IgD-negative memory B cell (primary cell): ENCODE results near the gene COMP. TPM values are rescaled to one million over a fixed set of nuclear protein-coding genes. Genes with fewer than 3 reads are reported as not detected.
"Not testable (repeated sequence)": the region's sequence is repeated elsewhere in the genome, so short reads cannot be mapped to it uniquely, and the experiment has no call there.

Experiments
- H3K27ac Mint-ChIP-seq, 3 donors: one replicate each; pipeline ENCODE4 v1.8.0; 2020 to 2022; ENCODE audit warnings: mild to moderate bottlenecking in 3 of 3, mixed read lengths in 3 of 3, moderate library complexity in 1 of 3
- H3K27me3 Mint-ChIP-seq: one replicate; pipeline ENCODE4 v1.8.0; 2021; ENCODE audit warnings: mixed read lengths
- H3K36me3 Mint-ChIP-seq: one replicate; pipeline ENCODE4 v1.8.0; 2020; ENCODE audit warnings: mild to moderate bottlenecking, mixed read lengths
- H3K4me1 Mint-ChIP-seq, 3 donors: one replicate each; pipeline ENCODE4 v1.8.0; 2020 to 2022; ENCODE audit warnings: mixed read lengths in 3 of 3, mild to moderate bottlenecking in 1 of 3
- H3K4me3 Mint-ChIP-seq, 4 donors: one replicate each; pipeline ENCODE4 v1.8.0; 2020 to 2022; ENCODE audit warnings: mild to moderate bottlenecking in 4 of 4, mixed read lengths in 4 of 4, moderate library complexity in 3 of 4
- H3K9me3 Mint-ChIP-seq, 3 donors: one replicate each; pipeline ENCODE4 v1.8.0; 2020 to 2021; ENCODE audit warnings: mixed read lengths in 3 of 3, mild to moderate bottlenecking in 1 of 3
- polyA plus RNA-seq: library from polyadenylated mRNA; unstranded; fragments of 300-500 nt; fragmentation: Illumina TruSeq; gene quantifications from one replicate; pipeline ENCODE4 v1.2.3, GENCODE V29; 2021

COMP gene
- polyA plus RNA-seq, 1 donor from 2014 or later: not detected

DNA sequence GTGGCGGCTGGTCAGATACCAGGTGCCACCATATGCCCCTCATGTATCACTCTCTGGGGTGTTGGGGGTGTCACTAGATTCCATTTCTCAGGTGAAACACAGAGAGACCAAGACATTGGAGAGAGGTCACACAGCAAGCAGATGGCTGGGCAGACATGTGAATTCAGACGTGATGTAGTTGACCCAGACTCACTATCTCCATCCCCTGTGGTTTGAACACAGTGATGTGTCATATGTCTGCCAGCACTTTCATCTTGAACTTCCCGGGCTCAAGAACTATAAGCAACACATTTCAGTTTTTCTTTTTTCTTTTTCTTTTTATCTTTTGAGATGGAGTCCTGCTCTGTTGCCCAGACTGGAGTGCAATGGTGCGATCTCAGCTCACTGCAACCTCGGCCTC is 24.6 kb upstream of the COMP start:
- no peak overlapping the region for H3K27ac Mint-ChIP-seq
- H3K36me3 Mint-ChIP-seq: no peaks in the 10 kb centered on the region
- H3K27me3 Mint-ChIP-seq: peaks cover 3% of the 10 kb centered on the region
- H3K4me3 Mint-ChIP-seq: no peak overlapping the region
- H3K4me1 Mint-ChIP-seq: no peaks in the 10 kb centered on the region
- H3K9me3 Mint-ChIP-seq: no peaks in the 10 kb centered on the region

DNA sequence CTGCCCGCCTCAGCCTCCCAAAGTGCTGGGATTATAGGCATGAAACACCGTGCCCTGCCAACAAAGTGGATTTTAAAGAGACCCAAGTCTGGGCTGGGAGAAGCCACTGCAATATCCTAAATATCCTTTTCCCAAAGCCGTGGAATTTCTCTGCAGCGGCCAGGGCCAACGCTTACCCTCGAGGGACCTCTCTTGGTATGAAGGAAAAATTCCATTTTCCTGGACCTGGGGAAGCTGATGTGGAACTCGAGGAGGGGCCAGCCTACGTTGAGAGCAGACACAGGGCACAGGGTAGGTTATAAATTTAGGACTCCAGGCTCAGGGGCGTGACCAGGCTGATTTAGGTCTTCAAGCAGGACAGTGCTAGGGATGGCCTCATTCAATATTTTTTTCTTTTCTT is 23.0 kb upstream of the COMP start:
- Mint-ChIP-seq H3K4me1 (peaks cover 0 to 3% (median 3%) of the 10 kb centered on the region in 3 donors), H3K27ac (no peak overlapping the region), H3K27me3 (peaks cover 7% of the 10 kb centered on the region), H3K4me3 (no peak overlapping the region), H3K36me3 (no peaks in the 10 kb centered on the region), H3K9me3 (no peaks in the 10 kb centered on the region)

DNA sequence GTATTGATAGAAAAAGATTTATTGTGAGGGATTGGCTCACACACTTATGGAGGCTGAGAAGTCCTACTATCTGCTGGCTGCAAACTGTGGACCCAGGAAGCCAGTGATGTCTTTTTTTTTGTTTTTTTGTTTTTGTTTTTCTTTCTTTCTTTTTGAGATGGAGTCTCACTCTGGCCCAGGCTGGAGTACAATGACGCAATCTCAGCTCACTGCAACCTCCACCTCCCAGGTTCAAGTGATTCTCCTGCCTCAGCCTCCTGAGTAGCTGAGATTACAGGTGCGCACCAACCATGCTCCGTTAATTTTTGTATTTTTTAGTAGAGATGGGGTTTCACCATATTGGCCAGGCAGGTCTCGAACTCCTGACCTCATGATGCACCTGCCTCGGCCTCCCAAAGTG is 20.5 kb upstream of the COMP start:
- H3K4me1 Mint-ChIP-seq: not testable (repeated sequence)

DNA sequence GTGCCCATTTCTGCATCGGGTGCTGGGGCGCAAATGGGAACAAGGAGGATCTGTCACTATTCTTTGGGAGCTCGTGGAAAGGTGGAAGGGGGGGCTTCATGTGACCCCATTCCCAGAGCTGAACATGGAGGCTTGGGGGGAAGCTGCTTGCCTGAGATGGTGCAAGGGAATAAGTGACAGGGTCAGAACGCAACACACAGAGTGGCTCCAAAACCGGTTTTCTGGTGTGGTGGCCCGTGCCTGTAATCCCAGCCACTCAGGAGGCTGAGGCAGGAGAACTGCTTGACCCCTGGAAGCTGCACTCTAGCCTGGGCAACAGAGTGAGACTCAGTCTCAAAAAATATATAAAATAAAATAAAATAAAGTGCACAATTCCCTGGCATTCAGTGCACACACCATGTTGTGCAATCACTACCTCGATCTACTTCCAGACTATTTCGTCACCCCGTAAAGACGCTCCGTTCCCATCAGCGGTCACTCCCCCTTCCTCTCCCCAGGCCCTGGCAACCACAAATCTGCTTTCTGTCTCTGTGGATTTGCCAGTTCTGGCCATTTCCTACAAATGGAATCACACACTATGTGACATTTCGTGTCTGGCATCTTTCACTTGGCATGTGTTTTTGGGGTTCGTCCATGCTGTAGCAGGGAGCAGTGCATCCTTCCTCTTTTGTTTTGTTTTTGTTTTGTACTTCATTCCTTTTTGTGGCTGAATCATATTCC is 18.2 kb upstream of the COMP start:
- Mint-ChIP-seq H3K27ac (no peak overlapping the region), H3K27me3 (peaks cover 7% of the 10 kb centered on the region), H3K4me1 (peaks cover 0 to 3% (median 3%) of the 10 kb centered on the region in 3 donors), H3K9me3 (no peaks in the 10 kb centered on the region), H3K4me3 (peak overlapping the region in 1 of 4 donors; percentile 67), H3K36me3 (no peaks in the 10 kb centered on the region)

More for the DNA sequence above, 20.5 kb upstream of the COMP start:
- peak overlapping the region in 2 of 3 donors; percentile 16 to 76 for H3K27ac Mint-ChIP-seq
- not testable (repeated sequence) for H3K9me3 Mint-ChIP-seq, H3K27me3 Mint-ChIP-seq, H3K36me3 Mint-ChIP-seq, H3K4me3 Mint-ChIP-seq

DNA sequence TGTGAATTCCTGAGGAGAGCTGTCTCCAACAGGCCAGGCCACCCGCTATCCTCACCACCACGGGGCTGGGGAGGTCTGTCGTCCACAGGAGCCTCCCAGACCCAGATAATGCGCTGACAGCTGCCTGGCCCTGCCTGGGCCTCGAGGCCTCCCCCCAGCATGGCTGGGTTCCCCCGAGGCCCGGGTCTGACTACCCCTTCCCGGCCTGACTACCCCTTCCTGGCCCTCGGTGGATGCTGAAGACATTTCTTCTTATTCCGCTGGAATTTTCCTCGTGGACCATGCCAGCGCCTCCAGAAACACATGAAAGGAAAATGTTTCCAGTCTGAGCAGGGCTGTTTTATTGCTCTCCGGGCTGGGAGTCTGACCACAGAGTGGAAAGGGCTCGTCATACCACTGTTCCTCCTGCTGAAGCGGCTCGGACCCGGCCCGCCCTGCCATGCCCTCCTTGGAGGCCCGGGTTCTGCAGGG is 16.8 kb upstream of the COMP start:
- H3K9me3 Mint-ChIP-seq: peaks cover 0 to 1% (median 0%) of the 10 kb centered on the region in 3 donors
- no peak overlapping the region for H3K27ac Mint-ChIP-seq
- peaks cover 9% of the 10 kb centered on the region for H3K27me3 Mint-ChIP-seq
- H3K36me3 Mint-ChIP-seq: no peaks in the 10 kb centered on the region
- H3K4me1 Mint-ChIP-seq: peaks cover 0 to 6% (median 3%) of the 10 kb centered on the region in 3 donors
- H3K4me3 Mint-ChIP-seq: no peak overlapping the region

DNA sequence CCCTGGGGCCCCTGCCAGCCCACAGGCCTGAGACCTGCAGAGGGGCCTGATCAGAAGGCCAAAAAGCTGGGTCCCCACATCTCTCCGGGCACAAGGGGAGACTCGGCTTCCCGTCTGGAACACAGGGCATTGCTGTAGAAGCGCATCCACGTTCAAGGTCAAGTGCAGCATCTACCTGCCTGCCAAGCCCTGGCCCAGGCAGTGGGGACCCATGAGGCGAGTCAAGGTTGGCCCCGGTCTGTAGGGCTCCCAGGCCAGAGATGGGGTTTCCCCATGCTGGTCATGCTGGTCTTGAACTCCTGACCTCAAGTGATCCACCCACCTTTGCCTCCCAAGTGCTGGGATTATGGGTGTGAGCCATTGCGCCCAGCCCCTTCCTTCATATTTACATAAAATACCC is 13.5 kb upstream of the COMP start:
- Mint-ChIP-seq H3K36me3 (no peaks in the 10 kb centered on the region), H3K27me3 (peaks cover 11% of the 10 kb centered on the region), H3K4me1 (peaks cover 0 to 6% (median 3%) of the 10 kb centered on the region in 3 donors), H3K27ac (no peak overlapping the region), H3K4me3 (no peak overlapping the region), H3K9me3 (peaks cover 0 to 1% (median 0%) of the 10 kb centered on the region in 3 donors)

DNA sequence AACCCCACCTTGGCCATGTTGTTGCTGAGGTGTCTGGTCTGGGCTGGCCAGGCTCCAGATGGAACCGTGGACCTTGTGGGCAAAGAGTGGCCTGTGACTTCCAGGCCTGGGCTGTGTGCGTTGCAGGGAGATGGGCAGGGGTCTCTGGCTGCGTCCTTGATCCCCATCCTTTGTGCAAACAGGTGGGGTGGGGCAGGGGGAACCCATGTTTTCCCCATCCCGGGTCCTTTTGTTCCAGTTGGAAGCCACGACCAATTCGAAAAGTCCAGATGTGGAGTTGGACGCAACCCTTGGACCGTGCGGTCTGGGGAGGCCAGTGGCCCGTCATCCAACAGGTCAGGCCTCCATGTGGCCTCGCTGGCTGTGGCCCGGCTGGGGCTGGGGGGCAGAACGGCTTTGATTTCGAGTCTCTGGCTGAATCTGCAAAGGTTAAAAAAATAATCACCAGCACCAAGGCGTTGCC is 13.1 kb upstream of the COMP start:
- H3K27me3 Mint-ChIP-seq: peaks cover 8% of the 10 kb centered on the region
- H3K9me3 Mint-ChIP-seq: peaks cover 0 to 1% (median 0%) of the 10 kb centered on the region in 3 donors
- H3K27ac Mint-ChIP-seq: no peak overlapping the region
- no peak overlapping the region for H3K4me3 Mint-ChIP-seq
- no peaks in the 10 kb centered on the region for H3K36me3 Mint-ChIP-seq
- peaks cover 0 to 3% (median 0%) of the 10 kb centered on the region in 3 donors for H3K4me1 Mint-ChIP-seq

DNA sequence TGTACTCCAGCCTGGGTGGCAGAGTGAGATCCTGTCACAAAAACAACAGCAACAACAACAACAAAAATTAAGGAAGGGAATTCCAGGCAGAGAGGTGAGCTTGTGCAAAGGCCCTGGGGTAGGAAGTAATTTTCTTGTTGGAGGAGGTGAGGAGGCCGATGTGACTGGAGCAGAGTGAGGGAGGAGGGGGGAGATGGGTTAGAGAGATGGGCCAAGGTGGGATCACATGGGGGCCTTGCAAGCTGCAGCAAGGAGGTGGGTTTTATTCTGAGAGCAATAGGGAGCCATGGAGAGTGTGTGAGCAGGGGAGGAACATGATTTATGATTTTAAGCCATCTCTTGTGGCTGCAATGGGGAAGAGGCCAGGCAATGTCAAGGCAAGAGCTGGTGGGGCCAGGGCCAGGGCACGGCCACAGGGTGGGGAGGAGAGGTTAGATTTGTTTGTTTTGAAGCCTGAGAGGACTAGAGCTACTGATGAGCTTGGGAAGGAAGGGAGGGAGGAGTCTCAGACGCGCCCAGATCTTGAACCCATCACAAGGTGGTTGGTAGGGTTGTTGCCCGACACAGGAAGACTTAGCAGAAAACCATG is 12.5 kb upstream of the COMP start:
- Mint-ChIP-seq H3K36me3 (no peaks in the 10 kb centered on the region), H3K27me3 (peaks cover 8% of the 10 kb centered on the region), H3K4me3 (peak overlapping the region in 1 of 4 donors; percentile 45), H3K27ac (no peak overlapping the region), H3K9me3 (peaks cover 0 to 1% (median 0%) of the 10 kb centered on the region in 3 donors), H3K4me1 (peaks cover 0 to 3% (median 0%) of the 10 kb centered on the region in 3 donors)

DNA sequence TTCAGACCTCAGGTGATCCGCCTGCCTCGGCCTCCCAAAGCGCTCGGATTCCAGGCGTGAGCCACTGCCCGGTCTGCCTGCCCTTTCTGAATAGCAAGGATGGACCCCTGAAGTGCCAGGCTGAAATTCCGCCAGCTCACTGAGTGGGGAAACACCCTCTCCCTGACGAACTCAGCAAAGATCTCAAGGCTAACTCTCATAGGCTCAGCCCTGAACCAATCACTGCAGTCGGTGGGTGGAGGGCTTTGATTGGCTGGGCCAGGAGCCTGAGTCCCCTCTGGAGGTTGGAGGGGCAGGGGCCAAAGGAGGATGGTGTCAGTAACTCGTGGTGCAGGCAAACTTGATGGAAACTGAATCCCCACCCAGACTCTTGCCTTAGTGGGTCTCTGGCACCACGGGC is 11.2 kb upstream of the COMP start:
- peaks cover 8% of the 10 kb centered on the region for H3K27me3 Mint-ChIP-seq
- H3K27ac Mint-ChIP-seq: no peak overlapping the region
- H3K9me3 Mint-ChIP-seq: peaks cover 0 to 1% (median 0%) of the 10 kb centered on the region in 3 donors
- H3K36me3 Mint-ChIP-seq: no peaks in the 10 kb centered on the region
- H3K4me3 Mint-ChIP-seq: no peak overlapping the region
- H3K4me1 Mint-ChIP-seq: peaks cover 0 to 3% (median 0%) of the 10 kb centered on the region in 3 donors

DNA sequence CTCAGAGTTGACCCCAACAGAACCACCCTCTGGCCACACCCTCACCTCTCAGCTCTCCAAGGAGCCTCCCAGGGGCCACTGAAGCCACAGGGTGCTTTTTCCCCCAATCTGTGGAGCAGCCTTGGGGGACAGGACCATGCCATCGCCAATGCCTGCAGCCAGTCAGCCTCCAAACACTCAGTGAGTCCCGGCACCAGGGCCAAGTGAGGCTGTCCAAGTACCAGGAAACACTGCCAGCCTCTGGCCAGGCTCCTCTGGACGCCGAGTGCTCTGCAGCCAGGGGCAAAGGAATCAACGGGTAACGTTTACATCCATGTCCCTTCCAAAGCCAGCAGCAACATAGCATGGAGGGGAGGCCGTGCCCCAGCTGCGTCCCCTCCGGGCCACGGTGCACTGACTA is 9.5 kb upstream of the COMP start:
- Mint-ChIP-seq H3K9me3 (peaks cover 0 to 1% (median 0%) of the 10 kb centered on the region in 3 donors), H3K36me3 (no peaks in the 10 kb centered on the region), H3K27ac (no peak overlapping the region), H3K27me3 (peaks cover 14% of the 10 kb centered on the region), H3K4me1 (peaks cover 0 to 3% (median 0%) of the 10 kb centered on the region in 3 donors), H3K4me3 (no peak overlapping the region)

DNA sequence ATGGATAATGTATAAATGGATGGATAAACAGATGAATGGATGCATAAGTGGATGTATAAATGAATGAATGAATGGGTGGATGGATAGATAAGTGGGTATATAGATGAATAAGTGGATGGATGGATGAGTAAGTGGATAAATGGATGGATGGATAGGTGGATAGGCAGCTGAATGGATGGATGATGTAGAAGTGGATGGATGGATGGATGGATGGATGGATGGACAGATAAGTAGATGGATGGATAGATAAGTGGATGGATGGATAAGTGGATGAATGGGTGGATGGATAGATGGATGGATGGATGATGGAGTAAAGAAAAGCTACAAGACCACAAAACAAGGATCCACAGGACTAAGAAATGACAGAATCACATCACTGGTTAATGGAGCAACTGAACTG is 9.0 kb upstream of the COMP start:
- no peaks in the 10 kb centered on the region for H3K36me3 Mint-ChIP-seq
- no peak overlapping the region for H3K4me3 Mint-ChIP-seq
- H3K9me3 Mint-ChIP-seq: peaks cover 0 to 1% (median 0%) of the 10 kb centered on the region in 3 donors
- H3K27me3 Mint-ChIP-seq: peaks cover 16% of the 10 kb centered on the region
- no peak overlapping the region for H3K27ac Mint-ChIP-seq
- peaks cover 0 to 3% (median 0%) of the 10 kb centered on the region in 3 donors for H3K4me1 Mint-ChIP-seq

DNA sequence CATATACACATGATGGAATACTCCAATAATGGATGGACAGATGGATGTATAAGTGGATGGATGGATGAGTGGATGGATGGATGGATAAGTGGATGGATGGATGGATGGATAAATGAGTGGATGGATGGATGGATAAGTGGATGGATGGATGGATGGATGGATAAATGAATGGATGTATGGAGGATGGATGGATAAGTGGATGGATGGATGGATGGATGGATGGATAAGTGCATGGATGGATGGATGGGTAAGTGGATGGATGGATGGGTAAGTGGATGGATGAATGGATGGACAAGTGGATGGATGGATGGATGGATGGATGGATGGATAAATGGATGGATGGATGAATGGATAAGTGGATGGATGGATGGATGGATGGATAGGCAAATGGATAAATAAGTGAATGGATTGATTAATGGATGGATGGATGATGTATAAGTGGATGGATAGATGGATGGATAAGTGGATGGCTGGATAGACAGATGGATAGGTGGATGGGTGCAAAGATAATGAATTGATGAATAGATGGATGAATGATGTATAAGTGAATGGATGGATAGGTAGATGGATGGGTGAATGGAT is 8.4 kb upstream of the COMP start:
- Mint-ChIP-seq H3K9me3 (peaks cover 0 to 1% (median 0%) of the 10 kb centered on the region in 3 donors), H3K36me3 (no peaks in the 10 kb centered on the region), H3K4me3 (no peak overlapping the region), H3K4me1 (peaks cover 0 to 3% (median 0%) of the 10 kb centered on the region in 3 donors), H3K27ac (no peak overlapping the region), H3K27me3 (peaks cover 16% of the 10 kb centered on the region)

DNA sequence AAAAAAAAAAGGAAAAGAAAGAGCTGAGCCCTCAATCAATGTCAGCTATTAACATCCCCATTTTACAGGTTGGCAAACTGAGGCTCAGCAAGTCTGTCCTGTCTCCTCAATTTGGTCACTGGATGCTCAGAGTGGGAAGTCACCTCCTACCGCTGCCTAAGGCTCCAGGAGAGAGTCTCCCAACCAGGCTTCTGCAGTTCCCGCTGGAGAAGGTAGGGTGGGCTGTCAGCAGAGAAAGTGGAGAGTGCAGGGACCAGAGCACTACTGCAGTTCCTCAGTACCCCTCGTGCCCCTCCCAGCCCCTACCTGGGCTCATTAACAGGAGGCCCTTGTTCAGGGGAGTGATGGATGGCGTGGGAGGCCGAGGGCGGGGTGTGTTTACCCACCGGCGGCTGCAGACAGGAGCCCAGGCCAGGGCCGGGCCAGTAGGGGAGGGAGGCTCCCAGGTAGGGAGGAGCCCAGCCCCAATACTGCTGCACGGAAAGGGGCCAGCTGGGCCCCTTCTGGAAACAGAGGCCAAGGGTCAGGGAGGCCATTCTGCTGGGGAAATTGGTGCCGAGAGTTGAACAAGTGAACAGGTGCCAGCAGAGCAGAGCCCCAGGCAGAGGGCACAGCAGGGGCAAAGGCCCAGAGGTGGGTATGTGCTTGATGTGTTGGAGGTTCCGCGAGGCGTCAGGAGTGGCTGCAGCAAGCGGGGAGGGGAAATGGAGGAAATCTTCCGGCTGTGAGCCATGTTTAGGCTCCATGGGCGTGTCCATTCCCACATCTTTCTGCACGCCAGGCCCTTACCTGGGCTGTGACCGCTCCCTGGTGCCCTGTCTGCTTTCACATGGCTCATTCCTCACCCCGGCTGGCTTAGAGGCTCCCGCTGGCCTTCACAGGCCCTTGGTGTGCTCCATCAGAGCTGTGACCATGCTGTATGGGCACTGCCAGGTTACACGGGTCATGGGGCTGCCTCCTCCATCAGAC is 7.6 kb upstream of the COMP start:
- Mint-ChIP-seq H3K27me3 (peaks cover 17% of the 10 kb centered on the region), H3K9me3 (peaks cover 0 to 1% (median 0%) of the 10 kb centered on the region in 3 donors), H3K4me1 (peaks cover 0 to 1% (median 0%) of the 10 kb centered on the region in 3 donors), H3K27ac (no peak overlapping the region), H3K4me3 (no peak overlapping the region), H3K36me3 (no peaks in the 10 kb centered on the region)

DNA sequence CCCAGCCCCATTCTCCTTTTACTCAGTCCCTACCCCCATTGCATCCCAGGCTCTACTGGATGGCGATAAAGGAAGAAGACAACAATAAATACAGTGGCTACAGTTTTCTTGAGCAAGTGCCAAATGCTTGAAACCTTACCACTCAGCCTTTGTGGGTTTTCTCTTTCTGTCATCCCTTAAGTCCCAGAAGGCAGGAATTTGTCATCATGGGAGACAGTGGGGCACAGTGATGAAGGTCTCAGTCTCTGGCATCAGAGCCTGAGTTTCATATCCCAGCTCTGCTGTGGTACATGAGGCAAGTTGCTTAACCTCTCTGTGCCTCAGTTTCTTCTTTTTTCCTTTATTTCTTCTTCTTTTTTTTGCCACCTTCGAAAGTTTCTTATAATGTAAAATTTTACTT is 5.1 kb upstream of the COMP start:
- Mint-ChIP-seq H3K4me3 (peak overlapping the region in 1 of 4 donors; percentile 42), H3K9me3 (peaks cover 0 to 1% (median 0%) of the 10 kb centered on the region in 3 donors), H3K27ac (no peak overlapping the region), H3K27me3 (peaks cover 26% of the 10 kb centered on the region), H3K36me3 (no peaks in the 10 kb centered on the region), H3K4me1 (no peaks in the 10 kb centered on the region)
